ENCODE data around the gene ZNF823. TPM values are rescaled to one million over a fixed set of nuclear protein-coding genes. Genes with fewer than 3 reads are reported as not detected.

Gene ZNF823
- total and polyA plus RNA-seq, 2 donors (not counting 1 experiment from before 2014, with no cell fraction given), result 1.8 to 5.1 TPM

DNA sequence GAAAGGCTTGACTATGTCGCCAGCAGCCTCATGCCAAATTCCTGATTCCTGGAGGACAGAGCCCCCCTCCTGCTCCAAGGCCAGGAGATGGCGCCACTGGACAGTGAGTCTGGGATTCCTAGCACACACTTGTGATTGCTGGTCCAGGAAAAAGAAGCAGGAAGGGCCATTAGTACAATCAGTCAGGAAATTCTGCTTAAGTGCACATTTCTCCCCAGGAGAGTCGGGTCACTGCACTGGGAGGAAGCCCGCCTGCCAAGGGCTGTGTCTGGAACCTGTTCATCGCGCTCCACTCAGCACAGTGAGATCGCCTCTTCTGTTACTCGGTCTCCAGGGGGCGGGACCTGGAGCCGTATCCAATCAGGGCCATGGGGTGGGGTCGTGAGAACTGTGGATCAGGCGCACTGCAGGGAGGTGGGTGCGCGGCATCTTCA lies 65.1 kb downstream of the ZNF823 start:
- Histone ChIP-seq H3K4me1 (ENCODE audit: control insufficient read depth in 2 of 2, insufficient read depth in 2 of 2, low read length in 2 of 2) (peaks cover 10 to 12% of the 10 kb centered on the region in 2 donors), H3K9ac (ENCODE audit: low read length) (peak overlapping the region; percentile 39), H3K27me3 (replicated peaks in 1 of 4; ENCODE audit: control extremely low read depth in 1 of 4, control insufficient read depth in 3 of 4, insufficient read depth in 4 of 4, low read length in 3 of 4) (peaks cover 0 to 18% (median 10%) of the 10 kb centered on the region in 4 experiments), H4K20me1 (ENCODE audit: control insufficient read depth, insufficient read depth, low read length, poor library complexity, severe bottlenecking) (no peaks in the 10 kb centered on the region), H2AFZ (ENCODE audit: insufficient read depth, low read depth, low read length, poor library complexity, severe bottlenecking) (peak overlapping the region; percentile 62), H3K4me3 (ENCODE audit: control extremely low read depth in 1 of 5, extremely low read depth in 1 of 5, insufficient read depth in 1 of 5, low read depth in 2 of 5, low read length in 4 of 5) (peak overlapping the region in 2 of 5 experiments; percentile 15 to 33), H3K36me3 (replicated peaks in 1 of 2; ENCODE audit: control extremely low read depth in 1 of 2, control insufficient read depth in 1 of 2, extremely low read depth in 1 of 2, insufficient read depth in 2 of 2, low read length in 1 of 2) (no peaks in the 10 kb centered on the region), H3K4me2 (replicated peaks; ENCODE audit: low read depth, low read length, poor library complexity, severe bottlenecking) (peak overlapping the region; percentile 72), H3K9me3 (ENCODE audit: control extremely low read depth in 1 of 3, control insufficient read depth in 2 of 3, insufficient read depth in 1 of 3, low read length in 2 of 3) (peaks cover 2 to 31% (median 2%) of the 10 kb centered on the region in 3 donors), H3K79me2 (ENCODE audit: control insufficient read depth, insufficient read depth, low read length) (no peaks in the 10 kb centered on the region), H3K27ac (ENCODE audit: low read length in 2 of 2) (no peak overlapping the region)
- H3K27ac Mint-ChIP-seq, result no peak overlapping the region
- ATAC-seq (ENCODE audit: low read depth) (no peak), DNase-seq (peak; percentile 42)
- ChIA-PET POLR2A (no interaction called here), CTCF (interaction anchor here (0.6 kb wide), 1 partner anchor 29 kb away, joined by 4 read pairs; no protein-coding TSS in a partner anchor)
- 6% methylated on average over 13 of the region's 14 CpGs for WGBS (ENCODE audit: insufficient coverage)
- peaks cover 20% of the 10 kb centered on the region for H3K27me3 Mint-ChIP-seq
- TF ChIP-seq, protein P1, sequence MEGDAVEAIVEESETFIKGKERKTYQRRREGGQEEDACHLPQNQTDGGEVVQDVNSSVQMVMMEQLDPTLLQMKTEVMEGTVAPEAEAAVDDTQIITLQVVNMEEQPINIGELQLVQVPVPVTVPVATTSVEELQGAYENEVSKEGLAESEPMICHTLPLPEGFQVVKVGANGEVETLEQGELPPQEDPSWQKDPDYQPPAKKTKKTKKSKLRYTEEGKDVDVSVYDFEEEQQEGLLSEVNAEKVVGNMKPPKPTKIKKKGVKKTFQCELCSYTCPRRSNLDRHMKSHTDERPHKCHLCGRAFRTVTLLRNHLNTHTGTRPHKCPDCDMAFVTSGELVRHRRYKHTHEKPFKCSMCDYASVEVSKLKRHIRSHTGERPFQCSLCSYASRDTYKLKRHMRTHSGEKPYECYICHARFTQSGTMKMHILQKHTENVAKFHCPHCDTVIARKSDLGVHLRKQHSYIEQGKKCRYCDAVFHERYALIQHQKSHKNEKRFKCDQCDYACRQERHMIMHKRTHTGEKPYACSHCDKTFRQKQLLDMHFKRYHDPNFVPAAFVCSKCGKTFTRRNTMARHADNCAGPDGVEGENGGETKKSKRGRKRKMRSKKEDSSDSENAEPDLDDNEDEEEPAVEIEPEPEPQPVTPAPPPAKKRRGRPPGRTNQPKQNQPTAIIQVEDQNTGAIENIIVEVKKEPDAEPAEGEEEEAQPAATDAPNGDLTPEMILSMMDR (IDR thresholded peaks at IDR 0.05), result peak; percentile 17
- no peak for TF ChIP-seq EZH2 (IDR thresholded peaks at IDR 0.05; ENCODE audit: borderline replicate concordance, insufficient read depth, low read depth, low read length, poor library complexity, severe bottlenecking)
- peaks cover 5% of the 10 kb centered on the region for H3K4me1 Mint-ChIP-seq
- no peaks in the 10 kb centered on the region for H3K9me3 Mint-ChIP-seq (ENCODE audit: insufficient read depth)
- intact Hi-C loops (cut with micrococcal nuclease), result no loop called here
- peak overlapping the region; percentile 74 for H3K4me3 Mint-ChIP-seq

Small RNAs within 50 kb of the gene (small RNA-seq; reads per million reads assigned to genes)
- gene ZNF833P (ENCODE audit: insufficient read length, low read depth, low replicate concordance), result not detected

Other genes starting within 250 kb of the ZNF823 start
- 24.2 and 28.0 TPM in 2 replicates for gene ZNF653, start 233.1 kb downstream of the ZNF823 start, total RNA-seq
- gene ZNF653, start 233.1 kb downstream of the ZNF823 start, polyA plus RNA-seq, result 17.4 and 26.2 TPM in 2 replicates
- gene ECSIT, start 209.8 kb downstream of the ZNF823 start, total RNA-seq, result 45.6 and 56.7 TPM in 2 replicates
- 57.8 and 63.1 TPM in 2 replicates for gene ECSIT, start 209.8 kb downstream of the ZNF823 start, polyA plus RNA-seq
- gene CNN1, start 200.1 kb downstream of the ZNF823 start, total RNA-seq, result not detected in 2 replicates
- not detected in 2 replicates for gene CNN1, start 200.1 kb downstream of the ZNF823 start, polyA plus RNA-seq
- gene ELOF1, start 179.7 kb downstream of the ZNF823 start, total RNA-seq, result 69.5 and 70.9 TPM in 2 replicates
- gene ELOF1, start 179.7 kb downstream of the ZNF823 start, polyA plus RNA-seq, result 64.1 and 76.2 TPM in 2 replicates
- 151 and 158 TPM in 2 replicates for gene ACP5, start 161.3 kb downstream of the ZNF823 start, total RNA-seq
- gene ACP5, start 161.3 kb downstream of the ZNF823 start, polyA plus RNA-seq, result 152 and 169 TPM in 2 replicates
- 24.7 and 26.2 TPM in 2 replicates for gene ZNF627, start 141.5 kb downstream of the ZNF823 start, total RNA-seq
- 8.8 and 9.6 TPM in 2 replicates for gene ZNF627, start 141.5 kb downstream of the ZNF823 start, polyA plus RNA-seq
- gene ZNF441, start 28.1 kb upstream of the ZNF823 start, total RNA-seq, result 43.5 and 45.3 TPM in 2 replicates
- gene ZNF441, start 28.1 kb upstream of the ZNF823 start, polyA plus RNA-seq, result 4.2 and 7.4 TPM in 2 replicates
- 1.7 and 2.4 TPM in 2 replicates for gene ZNF491, start 59.6 kb upstream of the ZNF823 start, total RNA-seq
- gene ZNF491, start 59.6 kb upstream of the ZNF823 start, polyA plus RNA-seq, result 0.57 and 0.65 TPM in 2 replicates
- gene ZNF440, start 75.3 kb upstream of the ZNF823 start, total RNA-seq, result 22.4 and 23.4 TPM in 2 replicates
- gene ZNF440, start 75.3 kb upstream of the ZNF823 start, polyA plus RNA-seq, result 3.4 and 4.3 TPM in 2 replicates
- 48.6 and 52.3 TPM in 2 replicates for gene ZNF439, start 109.8 kb upstream of the ZNF823 start, total RNA-seq
- 19.7 and 27.8 TPM in 2 replicates for gene ZNF439, start 109.8 kb upstream of the ZNF823 start, polyA plus RNA-seq
- gene ZNF69, start 148.8 kb upstream of the ZNF823 start, total RNA-seq, result 2.1 and 4.8 TPM in 2 replicates
- gene ZNF69, start 148.8 kb upstream of the ZNF823 start, polyA plus RNA-seq, result 0.69 and 0.92 TPM in 2 replicates
- gene ZNF700, start 186.2 kb upstream of the ZNF823 start, total RNA-seq, result 34.9 and 40.5 TPM in 2 replicates
- 14.3 and 16.8 TPM in 2 replicates for gene ZNF700, start 186.2 kb upstream of the ZNF823 start, polyA plus RNA-seq
- 14.2 and 16.6 TPM in 2 replicates for gene ZNF763, start 226.1 kb upstream of the ZNF823 start, total RNA-seq
- gene ZNF763, start 226.1 kb upstream of the ZNF823 start, polyA plus RNA-seq, result 3.0 and 4.5 TPM in 2 replicates

Measured in B cell (primary cell).